H1 (cell line): ENCODE results near the gene GATA1.

Experiments
- CBX5 ChIP-seq: fragments of 300-800, 300-1000 bp; sonication (generic); IDR thresholded peaks from 2 replicates; pipeline ENCODE4 v1.7.1; 2016; ENCODE audit warnings: antibody characterized with exemption, low read length, low read depth
- CREB1 ChIP-seq: IDR thresholded peaks from 2 replicates; pipeline ENCODE4 v1.6.1; 2012; ENCODE audit warnings: inconsistent platforms
- CTCF ChIP-seq, 3 experiments: IDR thresholded peaks; 1 replicate in 2 of 3; 2 replicates in 1 of 3; pipeline versions ENCODE4 v1.5.1 to v1.6.1; 2011; ENCODE audit warnings: low read length in 3 of 3, mild to moderate bottlenecking in 3 of 3, inconsistent platforms in 2 of 3, low read depth in 1 of 3, moderate library complexity in 1 of 3; ENCODE audit not compliant: insufficient read depth in 1 of 3; ENCODE audit errors: control extremely low read depth in 1 of 3
- EP300 ChIP-seq, 2 experiments: IDR thresholded peaks; 1 replicate in 1 of 2; 2 replicates in 1 of 2; pipeline ENCODE4 v1.6.1; 2011 to 2012; ENCODE audit warnings: low read depth in 2 of 2, low read length in 2 of 2, mild to moderate bottlenecking in 2 of 2, borderline replicate concordance in 1 of 2, inconsistent platforms in 1 of 2, moderate library complexity in 1 of 2
- JUND ChIP-seq: IDR thresholded peaks from 2 replicates; pipeline ENCODE4 v1.6.1; 2011; ENCODE audit warnings: mild to moderate bottlenecking, improper control_type of control experiment, low read length
- POLR2A ChIP-seq, 2 experiments: IDR thresholded peaks; 1 replicate in 1 of 2; 2 replicates in 1 of 2; pipeline ENCODE4 v1.6.1; 2011; ENCODE audit warnings: low read depth in 2 of 2, low read length in 2 of 2, mild to moderate bottlenecking in 2 of 2; ENCODE audit errors: control extremely low read depth in 1 of 2
- POLR2AphosphoS5 ChIP-seq: IDR thresholded peaks from 2 replicates; pipeline ENCODE4 v1.6.1; 2011; ENCODE audit warnings: low read depth, low read length
- RAD21 ChIP-seq, 2 experiments: IDR thresholded peaks in 1 of 2; conservative IDR thresholded peaks in 1 of 2; 2 replicates each; pipeline ENCODE4 v1.6.1; 2011; ENCODE audit warnings: low read depth in 2 of 2, low read length in 2 of 2, improper control_type of control experiment in 1 of 2, inconsistent platforms in 1 of 2, mild to moderate bottlenecking in 1 of 2, moderate library complexity in 1 of 2
- RFX5 ChIP-seq: IDR thresholded peaks from 2 replicates; pipeline ENCODE4 v1.6.1; 2011; ENCODE audit warnings: low read depth, low read length, improper control_type of control experiment, borderline replicate concordance
- YY1 ChIP-seq: IDR thresholded peaks from 2 replicates; pipeline ENCODE4 v1.6.1; 2011; ENCODE audit warnings: low read depth, mild to moderate bottlenecking, low read length
- TF ChIP-seq, protein P1 (sequence below): IDR thresholded peaks from 2 replicates; pipeline ENCODE4 v1.6.1; 2011; ENCODE audit warnings: low read length, improper control_type of control experiment

GRCh38 chrX:48741834-48742233 is 44.6 kb upstream of the GATA1 start:
- no peak for TF ChIP-seq YY1
- no peak for TF ChIP-seq CTCF (IDR thresholded peaks at IDR 0.05; ENCODE audit: control extremely low read depth in 1 of 3, insufficient read depth in 1 of 3, low read depth in 1 of 3, low read length in 3 of 3)
- TF ChIP-seq POLR2AphosphoS5 = no peak
- no peak for TF ChIP-seq JUND
- TF ChIP-seq POLR2A (IDR thresholded peaks at IDR 0.05; ENCODE audit: control extremely low read depth in 1 of 2, low read depth in 2 of 2, low read length in 2 of 2) = no peak
- no peak for TF ChIP-seq RFX5
- TF ChIP-seq, protein P1, sequence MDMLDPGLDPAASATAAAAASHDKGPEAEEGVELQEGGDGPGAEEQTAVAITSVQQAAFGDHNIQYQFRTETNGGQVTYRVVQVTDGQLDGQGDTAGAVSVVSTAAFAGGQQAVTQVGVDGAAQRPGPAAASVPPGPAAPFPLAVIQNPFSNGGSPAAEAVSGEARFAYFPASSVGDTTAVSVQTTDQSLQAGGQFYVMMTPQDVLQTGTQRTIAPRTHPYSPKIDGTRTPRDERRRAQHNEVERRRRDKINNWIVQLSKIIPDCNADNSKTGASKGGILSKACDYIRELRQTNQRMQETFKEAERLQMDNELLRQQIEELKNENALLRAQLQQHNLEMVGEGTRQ = no peak
- TF ChIP-seq CREB1 = no peak
- TF ChIP-seq CBX5 = no peak
- TF ChIP-seq RAD21 (IDR thresholded peaks at IDR 0.05 in 1 of 2, conservative IDR thresholded peaks at IDR 0.05 in 1 of 2; ENCODE audit: low read depth in 2 of 2, low read length in 2 of 2) = no peak
- TF ChIP-seq EP300 (IDR thresholded peaks at IDR 0.05; ENCODE audit: borderline replicate concordance in 1 of 2, low read depth in 2 of 2, low read length in 2 of 2) = no peak
